ENCODE measurements around the gene LEMD1.

LEMD1 gene

DNA sequence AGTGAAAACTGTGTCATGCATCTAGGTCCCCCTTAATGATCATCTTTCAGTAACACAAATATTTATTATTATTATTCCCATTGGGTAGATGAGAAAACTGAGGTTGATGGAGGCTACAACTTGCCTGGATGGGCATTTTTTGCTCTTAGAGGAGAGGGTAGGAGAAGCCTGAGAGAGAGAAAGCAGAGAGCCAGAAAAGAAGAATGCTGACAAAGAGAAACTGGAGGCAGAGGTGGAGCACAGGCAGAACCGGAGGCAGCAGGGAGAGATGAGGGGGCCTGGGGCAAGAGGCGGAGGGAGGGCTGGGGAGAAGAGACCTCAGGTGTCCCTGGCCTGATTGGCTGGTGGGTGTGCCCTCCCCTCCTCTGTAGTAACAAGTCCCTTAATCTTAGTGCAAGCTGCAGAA, 29.9 kb upstream of the LEMD1 start:
- no peak overlapping the region for H3K4me2 ChIP-seq (ENCODE audit: low read length)

GRCh38 chr1:205451202-205451601, 29.3 kb upstream of the LEMD1 start:
- H3F3A ChIP-seq (ENCODE audit: insufficient read depth, low read length): no peaks in the 10 kb centered on the region
- H3K27me3 ChIP-seq (ENCODE audit: insufficient read depth, low read length): no peaks in the 10 kb centered on the region
- H4K20me1 ChIP-seq (ENCODE audit: insufficient read depth, low read length): no peaks in the 10 kb centered on the region
- no peak overlapping the region for H3K4me2 ChIP-seq (ENCODE audit: low read length)
- H3K4me1 ChIP-seq (ENCODE audit: insufficient read depth, low read length, severe bottlenecking): no peaks in the 10 kb centered on the region
- H3K9me2 ChIP-seq (ENCODE audit: low read depth, low read length): no peaks in the 10 kb centered on the region
- H3K4me3 ChIP-seq (ENCODE audit: low read depth, low read length, poor library complexity, severe bottlenecking): no peak overlapping the region
- H3K9ac ChIP-seq (ENCODE audit: low read length): no peak overlapping the region
- no peak for TF ChIP-seq EZH2 (IDR thresholded peaks at IDR 0.05; ENCODE audit: borderline replicate concordance, low read length)
- TF ChIP-seq, protein P1, sequence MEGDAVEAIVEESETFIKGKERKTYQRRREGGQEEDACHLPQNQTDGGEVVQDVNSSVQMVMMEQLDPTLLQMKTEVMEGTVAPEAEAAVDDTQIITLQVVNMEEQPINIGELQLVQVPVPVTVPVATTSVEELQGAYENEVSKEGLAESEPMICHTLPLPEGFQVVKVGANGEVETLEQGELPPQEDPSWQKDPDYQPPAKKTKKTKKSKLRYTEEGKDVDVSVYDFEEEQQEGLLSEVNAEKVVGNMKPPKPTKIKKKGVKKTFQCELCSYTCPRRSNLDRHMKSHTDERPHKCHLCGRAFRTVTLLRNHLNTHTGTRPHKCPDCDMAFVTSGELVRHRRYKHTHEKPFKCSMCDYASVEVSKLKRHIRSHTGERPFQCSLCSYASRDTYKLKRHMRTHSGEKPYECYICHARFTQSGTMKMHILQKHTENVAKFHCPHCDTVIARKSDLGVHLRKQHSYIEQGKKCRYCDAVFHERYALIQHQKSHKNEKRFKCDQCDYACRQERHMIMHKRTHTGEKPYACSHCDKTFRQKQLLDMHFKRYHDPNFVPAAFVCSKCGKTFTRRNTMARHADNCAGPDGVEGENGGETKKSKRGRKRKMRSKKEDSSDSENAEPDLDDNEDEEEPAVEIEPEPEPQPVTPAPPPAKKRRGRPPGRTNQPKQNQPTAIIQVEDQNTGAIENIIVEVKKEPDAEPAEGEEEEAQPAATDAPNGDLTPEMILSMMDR (IDR thresholded peaks at IDR 0.05; ENCODE audit: low read length): no peak
- H3K79me2 ChIP-seq (ENCODE audit: insufficient read depth, low read length): no peaks in the 10 kb centered on the region
- no peak overlapping the region for H2AFZ ChIP-seq (ENCODE audit: low read length)
- no peaks in the 10 kb centered on the region for H3K36me3 ChIP-seq (ENCODE audit: insufficient read depth, low read length)
- no peaks in the 10 kb centered on the region for H3K9me3 ChIP-seq (ENCODE audit: low read length)
- no peak overlapping the region for H3K27ac ChIP-seq (ENCODE audit: low read depth, low read length, poor library complexity, severe bottlenecking)

More for the DNA sequence above, 29.9 kb upstream of the LEMD1 start:
- no peak overlapping the region for H3K4me3 ChIP-seq (ENCODE audit: low read depth, low read length, poor library complexity, severe bottlenecking)
- no peaks in the 10 kb centered on the region for H4K20me1 ChIP-seq (ENCODE audit: insufficient read depth, low read length)
- no peaks in the 10 kb centered on the region for H3K27me3 ChIP-seq (ENCODE audit: insufficient read depth, low read length)
- TF ChIP-seq, protein P1 (IDR thresholded peaks at IDR 0.05; ENCODE audit: low read length): no peak
- no peak for TF ChIP-seq EZH2 (IDR thresholded peaks at IDR 0.05; ENCODE audit: borderline replicate concordance, low read length)
- no peaks in the 10 kb centered on the region for H3K9me2 ChIP-seq (ENCODE audit: low read depth, low read length)
- no peaks in the 10 kb centered on the region for H3F3A ChIP-seq (ENCODE audit: insufficient read depth, low read length)
- no peak overlapping the region for H2AFZ ChIP-seq (ENCODE audit: low read length)
- no peaks in the 10 kb centered on the region for H3K79me2 ChIP-seq (ENCODE audit: insufficient read depth, low read length)
- no peaks in the 10 kb centered on the region for H3K4me1 ChIP-seq (ENCODE audit: insufficient read depth, low read length, severe bottlenecking)
- H3K9me3 ChIP-seq (ENCODE audit: low read length): no peaks in the 10 kb centered on the region
- H3K36me3 ChIP-seq (ENCODE audit: insufficient read depth, low read length): no peaks in the 10 kb centered on the region
- no peak overlapping the region for H3K27ac ChIP-seq (ENCODE audit: low read depth, low read length, poor library complexity, severe bottlenecking)
- H3K9ac ChIP-seq (ENCODE audit: low read length): no peak overlapping the region

- H3K27ac ChIP-seq (ENCODE audit: low read depth, low read length, poor library complexity, severe bottlenecking): no peak overlapping the region
- H3F3A ChIP-seq (ENCODE audit: insufficient read depth, low read length): no peaks in the 10 kb centered on the region
- no peak overlapping the region for H2AFZ ChIP-seq (ENCODE audit: low read length)
- H3K9me2 ChIP-seq (ENCODE audit: low read depth, low read length): no peaks in the 10 kb centered on the region
- H3K4me3 ChIP-seq (ENCODE audit: low read depth, low read length, poor library complexity, severe bottlenecking): no peak overlapping the region
- TF ChIP-seq EZH2 (IDR thresholded peaks at IDR 0.05; ENCODE audit: borderline replicate concordance, low read length): no peak
- TF ChIP-seq, protein P1 (IDR thresholded peaks at IDR 0.05; ENCODE audit: low read length): no peak
- no peaks in the 10 kb centered on the region for H3K27me3 ChIP-seq (ENCODE audit: insufficient read depth, low read length)
- no peak overlapping the region for H3K4me2 ChIP-seq (ENCODE audit: low read length)
- H4K20me1 ChIP-seq (ENCODE audit: insufficient read depth, low read length): no peaks in the 10 kb centered on the region
- no peaks in the 10 kb centered on the region for H3K79me2 ChIP-seq (ENCODE audit: insufficient read depth, low read length)
- H3K4me1 ChIP-seq (ENCODE audit: insufficient read depth, low read length, severe bottlenecking): no peaks in the 10 kb centered on the region
- no peaks in the 10 kb centered on the region for H3K36me3 ChIP-seq (ENCODE audit: insufficient read depth, low read length)
- H3K9ac ChIP-seq (ENCODE audit: low read length): no peak overlapping the region
- H3K9me3 ChIP-seq (ENCODE audit: low read length): no peaks in the 10 kb centered on the region
Measured at GRCh38 chr1:205450448-205450847, 28.6 kb upstream of the LEMD1 start.
